Activated T-helper 1 cell treated with Interleukin-2 at 50 U/mL for 16 hours (primary cell): ENCODE data around the gene SLC2A2.
"Not testable (repeated sequence)": the region's sequence is repeated elsewhere in the genome, so short reads cannot be mapped to it uniquely, and the experiment has no call there.

Source experiments
- DNase-seq: peaks from one replicate; pipeline ENCODE4 v3.0.0-alpha.2; 2020; ENCODE audit warnings: low read depth

The SLC2A2 gene

DNA sequence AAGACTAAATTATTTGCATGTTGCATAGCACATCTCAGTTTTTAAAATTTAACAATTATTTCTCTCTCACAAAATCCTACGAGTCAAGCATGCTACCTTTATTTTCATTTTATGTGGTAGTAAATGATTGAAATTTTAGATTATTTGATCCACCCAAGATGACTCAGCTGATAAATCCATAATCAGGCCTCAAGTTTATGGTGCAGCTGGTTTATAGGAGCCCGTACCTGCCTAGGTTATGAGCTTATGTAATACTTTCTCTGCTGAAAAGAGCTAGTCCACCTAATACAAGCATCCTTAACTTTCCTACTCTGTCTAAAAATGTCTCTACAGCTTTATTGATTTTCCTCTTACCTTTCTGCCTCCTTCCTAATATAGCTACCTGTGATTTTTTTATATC lies 41.2 kb downstream of the SLC2A2 start:
- DNase-seq, result no peak

DNA sequence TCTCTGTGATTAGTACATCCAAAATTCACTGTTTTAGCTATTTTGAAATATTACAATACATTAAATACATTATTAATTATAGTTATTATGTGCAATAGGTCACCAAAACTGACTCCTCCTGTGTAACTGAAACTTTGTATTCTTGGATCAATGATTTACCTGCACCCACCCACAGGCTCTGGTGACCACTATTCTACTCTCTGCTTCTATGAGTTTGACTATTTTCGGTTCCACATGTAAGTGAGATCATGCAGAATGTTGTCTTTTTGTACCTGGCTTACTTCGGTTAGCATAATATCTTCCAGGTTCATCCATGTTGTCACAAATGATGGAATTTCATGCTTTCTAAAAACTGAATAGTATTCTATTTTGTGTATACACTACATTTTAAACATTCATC lies 43.8 kb downstream of the SLC2A2 start:
- no peak for DNase-seq

DNA sequence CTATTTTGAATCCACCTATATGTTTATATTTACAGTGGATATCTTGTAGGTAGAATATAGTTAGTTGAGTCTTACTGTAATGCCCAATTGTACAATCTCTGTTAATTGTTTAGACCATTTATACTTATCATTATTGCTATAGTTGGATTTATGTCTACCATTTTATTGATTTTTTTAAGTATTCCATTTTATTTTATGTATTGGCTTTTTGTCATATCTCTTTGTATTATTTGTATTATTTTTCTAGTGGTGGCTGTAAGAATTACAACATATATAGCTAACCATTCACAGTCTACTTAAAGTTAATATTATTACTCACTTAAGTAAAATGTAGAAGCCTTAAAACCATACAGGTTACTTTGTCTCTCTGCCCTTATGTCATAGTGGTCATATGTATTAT lies 46.1 kb downstream of the SLC2A2 start:
- no peak for DNase-seq

DNA sequence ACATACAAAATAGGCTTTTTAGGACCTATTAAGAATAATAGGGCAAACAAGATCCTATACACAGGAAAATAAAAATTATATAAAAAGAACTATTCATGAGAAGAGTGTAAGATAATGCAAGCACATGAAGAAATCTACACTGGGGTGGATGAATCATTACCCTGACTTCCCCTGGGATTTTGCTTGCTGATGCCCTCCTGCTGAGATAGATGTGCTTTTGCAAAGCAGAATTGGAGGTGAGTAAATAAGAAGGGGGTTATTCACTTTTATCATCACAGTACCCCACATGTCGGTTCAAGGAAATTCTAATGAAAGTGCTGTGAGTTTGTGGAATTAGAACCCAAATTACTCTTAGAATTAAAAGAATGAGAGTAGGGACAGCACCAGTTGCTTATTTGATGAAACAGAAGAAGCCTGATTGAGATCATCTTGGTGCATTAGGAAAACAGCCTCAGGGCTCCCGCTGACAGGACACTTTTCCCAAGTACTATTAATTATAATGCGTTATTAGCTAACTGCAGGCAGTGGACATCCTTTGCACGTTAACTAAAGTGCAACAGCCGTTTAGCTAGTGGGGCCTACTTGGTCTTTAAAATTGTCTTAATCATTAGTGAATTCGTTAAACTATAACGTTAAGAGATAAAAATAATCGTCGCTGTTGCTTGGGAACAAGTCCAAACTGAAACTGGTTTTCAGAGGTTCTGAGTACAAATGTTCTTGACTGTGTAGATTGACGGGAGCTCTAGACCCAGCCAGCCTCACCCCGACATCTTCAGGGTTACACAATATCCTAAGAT lies 48.4 kb downstream of the SLC2A2 start:
- DNase-seq, result no peak

DNA sequence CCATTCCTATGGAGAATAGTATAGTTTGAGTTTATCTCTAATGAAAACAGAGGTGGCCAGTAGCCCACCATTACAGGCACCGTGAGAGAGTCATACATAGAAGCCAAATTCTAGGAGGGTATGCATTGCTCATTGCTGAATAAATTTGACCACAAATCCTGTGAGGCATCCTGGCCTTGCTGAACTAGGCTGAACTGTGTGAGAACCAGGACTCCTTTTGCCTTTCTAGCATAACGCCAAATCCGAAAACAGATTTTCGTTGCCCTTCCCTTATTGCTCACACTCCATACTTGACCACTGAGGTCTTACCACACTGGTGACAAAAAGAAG lies 50.4 kb downstream of the SLC2A2 start:
- no peak for DNase-seq

DNA sequence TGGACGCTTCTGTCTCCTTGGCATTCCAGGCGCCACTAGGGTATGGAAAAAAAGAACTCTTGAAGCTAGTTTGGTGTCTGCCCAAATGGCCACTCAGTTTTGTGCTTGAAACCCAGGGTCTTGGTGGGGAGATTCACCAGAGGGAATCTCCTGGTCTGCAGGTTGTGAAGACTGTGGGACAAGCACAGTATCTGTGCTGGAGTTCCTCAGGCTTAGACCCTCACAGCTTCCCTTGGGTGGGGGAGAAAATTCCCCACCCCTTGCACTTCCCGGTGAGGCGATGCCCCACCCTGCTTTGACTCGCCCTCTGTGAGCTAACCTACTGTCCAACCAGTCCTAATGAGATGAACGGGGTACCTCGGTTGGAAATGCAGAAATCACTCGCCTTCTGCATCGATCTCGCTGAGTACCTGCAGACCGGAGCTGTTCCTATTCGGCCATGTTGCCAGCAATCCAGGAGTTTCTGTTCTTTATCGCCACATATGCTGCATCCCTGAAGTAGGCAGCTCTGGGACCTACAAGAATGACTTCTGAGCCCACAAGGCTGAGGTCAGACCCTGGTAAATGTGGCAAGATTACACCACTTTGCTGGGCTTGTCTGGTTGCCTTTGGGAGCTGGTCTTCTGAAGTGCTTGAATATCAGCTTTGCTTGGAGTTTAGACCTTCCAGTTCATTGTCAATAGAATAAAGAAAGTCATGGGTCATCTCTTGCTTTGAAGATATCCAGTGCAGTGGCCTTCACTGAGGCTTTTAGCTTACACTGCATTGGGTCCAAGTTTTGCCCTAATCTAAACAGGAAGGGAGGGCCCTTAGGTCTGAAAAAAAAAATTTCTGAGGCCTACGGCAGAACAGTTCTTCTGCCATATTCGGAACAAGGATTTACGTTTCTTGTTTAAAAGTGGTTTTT lies 51.0 kb downstream of the SLC2A2 start:
- DNase-seq, result no peak

GRCh38 chr3:170974872-170975271 lies 51.6 kb downstream of the SLC2A2 start:
- no peak for DNase-seq

DNA sequence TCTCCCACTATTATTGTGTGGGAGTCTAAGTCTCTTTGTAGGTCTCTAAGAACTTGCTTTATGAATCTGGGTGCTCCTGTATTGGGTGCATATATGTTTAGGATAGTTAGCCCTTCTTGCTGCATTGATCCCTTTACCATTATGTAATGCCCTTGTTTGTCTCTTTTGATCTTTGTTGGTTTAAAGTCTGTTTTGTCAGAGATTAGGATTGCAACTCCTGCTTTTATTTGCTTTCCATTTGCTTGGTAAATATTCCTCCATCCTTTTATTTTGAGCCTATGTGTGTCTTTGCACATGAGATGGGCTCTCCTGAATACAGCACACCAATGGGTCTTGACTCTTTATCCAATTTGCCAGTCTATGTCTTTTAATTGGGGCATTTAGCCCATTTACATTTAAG lies 53.6 kb downstream of the SLC2A2 start:
- not testable (repeated sequence) for DNase-seq

DNA sequence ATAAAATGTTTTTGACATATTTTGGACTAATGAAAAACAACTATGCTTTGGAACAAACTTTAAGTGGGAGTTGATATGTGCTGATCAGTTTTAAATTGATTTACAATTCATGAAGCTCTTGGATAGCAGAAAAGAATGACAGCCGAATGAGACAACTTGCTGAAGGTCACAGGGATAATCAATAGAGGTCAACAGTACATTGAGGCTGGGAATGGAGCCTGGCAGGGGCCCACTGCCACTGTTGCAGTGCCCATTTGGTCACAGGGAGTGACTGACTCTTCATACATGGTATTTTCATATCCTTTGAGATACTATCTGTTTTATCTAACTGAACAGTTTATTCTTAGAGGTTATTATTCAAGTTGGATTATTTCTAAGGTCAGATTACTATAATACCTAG lies 59.4 kb downstream of the SLC2A2 start:
- no peak for DNase-seq

DNA sequence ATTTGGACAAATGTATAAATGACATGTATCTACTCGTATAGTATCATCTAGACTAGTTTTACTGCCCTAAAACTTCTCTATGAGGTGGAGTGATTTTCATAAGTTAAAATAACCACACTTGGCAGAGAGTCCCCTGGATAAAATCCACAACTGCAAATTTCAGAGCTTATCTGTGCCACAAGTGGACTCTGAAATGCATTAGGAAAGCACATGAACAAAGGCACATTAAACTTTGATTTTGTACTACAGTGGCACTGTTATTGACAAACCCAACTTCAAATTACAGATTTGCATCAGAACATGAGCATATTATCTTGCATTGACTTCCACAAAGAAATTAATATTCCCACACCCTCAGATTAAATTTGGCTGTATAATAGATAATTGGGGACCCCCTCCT lies 60.0 kb downstream of the SLC2A2 start:
- no peak for DNase-seq

GRCh38 chr3:170962411-170962810 lies 64.1 kb downstream of the SLC2A2 start:
- DNase-seq, result no peak

DNA sequence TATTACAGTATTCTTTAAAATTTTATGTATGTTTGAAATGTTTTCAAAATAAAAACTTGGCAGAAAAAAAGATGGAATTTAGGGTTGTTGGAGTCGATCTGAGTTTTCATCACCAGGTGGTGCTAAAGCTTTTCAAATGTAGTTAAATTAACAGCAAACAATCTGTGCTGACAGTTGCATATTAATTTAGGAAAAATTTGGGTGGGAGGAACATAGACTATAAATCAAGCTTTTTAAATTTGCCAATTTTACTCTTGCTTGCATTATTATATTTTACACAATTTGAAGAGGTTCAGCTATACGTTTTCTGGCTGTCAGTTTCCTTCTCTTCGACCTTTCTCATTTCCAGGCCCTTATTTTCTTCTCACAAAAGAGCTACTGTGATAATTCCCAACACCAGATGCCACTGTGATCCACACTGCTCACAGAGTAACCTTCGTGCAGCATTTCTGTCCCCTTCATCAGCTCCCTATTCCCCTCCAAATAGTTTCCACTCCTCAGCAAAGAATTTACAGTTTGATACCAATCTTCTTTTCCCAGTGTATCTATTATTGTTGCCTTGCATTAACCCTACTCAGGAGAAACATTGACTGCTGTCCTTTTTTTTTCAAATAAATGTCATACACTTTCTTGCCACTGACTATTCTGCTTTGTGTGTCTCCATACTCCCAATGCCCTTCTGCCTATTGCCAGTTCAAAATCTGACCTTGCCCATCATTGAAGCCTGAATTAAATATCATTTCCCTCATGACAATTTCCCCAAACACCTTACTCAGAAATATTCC lies 64.7 kb downstream of the SLC2A2 start:
- no peak for DNase-seq

DNA sequence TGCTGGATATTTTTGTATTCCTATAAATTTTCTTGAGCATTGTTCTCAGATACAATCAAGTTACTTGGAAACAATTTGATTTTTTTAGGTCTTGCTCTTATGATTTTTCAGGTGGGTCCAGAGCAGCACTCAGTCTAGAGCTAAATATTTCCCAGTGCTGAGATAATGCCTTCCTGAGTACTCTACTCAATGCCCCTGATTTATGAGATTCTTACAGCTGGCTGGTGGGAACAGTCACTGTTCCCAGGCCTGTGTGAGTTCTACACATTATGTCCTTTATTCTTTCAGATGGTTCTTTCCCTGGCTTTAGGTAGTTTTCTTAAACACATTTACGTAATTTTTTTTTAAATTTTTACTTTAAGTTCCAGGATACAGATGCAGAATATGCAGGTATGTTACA lies 67.1 kb downstream of the SLC2A2 start:
- no peak for DNase-seq

DNA sequence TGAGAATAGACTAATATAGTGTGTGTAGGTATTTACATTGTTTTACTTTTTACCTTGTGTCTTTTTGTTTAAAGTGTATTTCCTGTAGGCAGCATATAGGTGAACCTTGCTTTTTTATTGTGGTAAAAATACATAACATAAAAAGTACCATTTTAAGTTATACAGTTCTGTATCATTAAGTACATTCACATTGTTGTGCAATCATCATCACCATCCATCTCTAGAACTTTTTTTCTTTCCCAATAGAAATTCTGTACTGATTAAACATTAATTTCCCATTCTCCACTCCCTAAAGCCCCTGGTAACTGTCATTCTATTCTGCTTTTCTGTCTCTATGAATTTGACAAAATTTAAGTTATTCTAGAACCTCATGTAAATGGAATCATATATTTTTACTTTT lies 69.9 kb downstream of the SLC2A2 start:
- no peak for DNase-seq

DNA sequence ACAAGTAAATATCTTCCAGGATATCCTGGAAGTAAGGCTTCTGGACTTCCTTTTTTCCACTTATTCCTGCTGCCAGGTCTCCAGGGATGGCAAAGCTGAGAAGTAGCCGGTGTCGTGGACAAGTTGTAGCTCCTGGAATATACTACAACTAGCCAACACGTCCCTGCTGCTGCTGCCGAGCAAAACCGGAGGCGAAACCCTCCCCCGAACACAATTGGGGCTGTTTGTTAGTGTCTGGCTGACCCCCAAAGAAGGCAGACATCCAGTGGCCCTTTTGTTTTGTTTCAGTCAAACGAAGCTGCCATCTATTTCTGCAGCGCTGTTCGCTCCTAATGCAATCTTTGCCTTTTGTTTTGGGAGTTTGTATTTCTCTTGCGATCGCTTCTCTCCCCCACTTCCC lies 72.8 kb downstream of the SLC2A2 start:
- no peak for DNase-seq

DNA sequence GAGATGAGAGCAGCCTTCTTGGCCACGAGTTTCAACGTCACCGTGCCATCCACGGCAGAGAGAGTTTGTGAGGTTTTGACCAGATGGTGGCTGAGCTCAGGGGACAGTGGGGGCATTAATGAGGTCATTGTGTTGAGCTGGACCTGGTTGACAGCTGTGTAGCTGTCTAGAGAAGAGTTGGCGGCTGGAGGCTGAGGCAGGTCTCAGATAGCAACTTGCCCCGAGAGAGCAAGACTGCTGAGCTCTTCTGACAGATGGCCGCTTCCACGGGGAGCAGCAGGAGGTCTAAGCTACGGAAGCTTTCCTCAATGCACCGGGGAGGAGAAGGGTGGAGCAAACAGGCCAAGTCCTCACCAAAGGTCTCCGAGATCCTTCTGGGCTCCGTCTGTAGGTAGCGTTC lies 73.3 kb downstream of the SLC2A2 start:
- no peak for DNase-seq

DNA sequence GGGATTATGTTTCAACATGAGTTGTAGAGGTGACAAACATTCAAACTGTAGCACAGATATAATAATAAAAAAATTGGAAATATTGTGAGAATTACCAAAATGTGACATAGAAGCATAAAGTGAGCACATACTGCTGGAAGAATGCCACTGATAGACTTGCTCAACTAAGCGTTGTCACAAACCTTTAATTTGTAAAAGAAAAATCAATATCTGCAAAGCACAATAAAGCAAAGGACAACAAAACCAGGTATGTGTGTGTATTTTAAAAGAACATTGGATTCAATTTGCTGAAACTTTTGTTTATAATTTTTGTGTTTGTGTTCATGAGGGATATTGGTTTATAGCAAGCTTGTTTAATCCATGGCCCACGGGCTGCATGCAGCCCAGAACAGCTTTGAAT lies 77.3 kb downstream of the SLC2A2 start:
- no peak for DNase-seq

DNA sequence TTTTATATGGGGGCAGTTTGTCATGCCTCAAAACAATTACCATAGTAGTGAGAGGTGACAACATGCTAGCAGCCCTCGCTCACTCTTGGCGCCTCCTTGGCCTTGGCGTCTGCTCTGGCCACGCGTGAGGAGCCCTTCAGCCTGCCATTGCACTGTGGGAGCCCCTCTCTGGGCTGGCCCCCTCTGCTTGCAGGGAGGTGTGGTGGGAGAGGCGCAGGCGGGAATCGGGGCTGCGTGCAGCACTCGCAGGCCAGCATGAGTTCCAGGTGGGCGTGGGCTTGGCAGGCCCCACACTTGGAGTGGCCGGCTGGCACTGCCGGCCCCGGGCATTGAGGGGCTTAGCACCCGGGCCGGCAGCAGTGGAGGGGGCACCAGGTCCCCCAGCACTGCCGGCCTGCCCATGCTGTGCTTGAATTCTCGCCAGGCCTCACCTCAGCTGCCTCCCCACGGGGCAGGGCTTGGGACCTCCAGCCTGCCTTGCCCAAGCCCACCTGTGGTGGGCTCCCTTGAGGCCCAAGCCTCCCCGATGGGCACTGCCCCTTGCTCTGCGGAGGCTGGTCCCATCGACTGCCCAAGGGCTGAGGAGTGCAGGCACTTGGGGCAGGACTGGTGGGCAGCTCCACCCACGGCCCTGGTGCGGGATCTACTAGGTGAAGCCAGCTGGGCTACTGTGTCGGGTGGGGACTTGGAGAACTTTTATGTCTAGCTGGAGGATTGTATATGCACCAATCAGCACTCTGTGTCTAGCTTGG lies 79.3 kb downstream of the SLC2A2 start:
- DNase-seq, result no peak
